T-helper 1 cell treated with Interleukin-12 subunit alpha and Interleukin-12 subunit beta and Interleukin-4 antibody, amounts not matched to agents 30 μg/mL and 1 μg/mL, for 36 hours (primary cell): ENCODE data around the gene SORCS3.

Experiments used
- H3K27ac Mint-ChIP-seq: one replicate; pipeline ENCODE4 v1.8.0; 2021; ENCODE audit warnings: mild to moderate bottlenecking, mixed read lengths
- H3K27me3 Mint-ChIP-seq: one replicate; pipeline ENCODE4 v1.8.0; 2021; ENCODE audit warnings: low read depth, mixed read lengths
- H3K36me3 Mint-ChIP-seq: one replicate; pipeline ENCODE4 v1.8.0; 2021; ENCODE audit warnings: low read depth, mixed read lengths
- H3K4me1 Mint-ChIP-seq: one replicate; pipeline ENCODE4 v1.8.0; 2021; ENCODE audit warnings: low read depth, mixed read lengths
- H3K4me3 Mint-ChIP-seq: one replicate; pipeline ENCODE4 v1.8.0; 2021; ENCODE audit warnings: mild to moderate bottlenecking, moderate library complexity, mixed read lengths
- H3K9me3 Mint-ChIP-seq: one replicate; pipeline ENCODE4 v1.8.0; 2021; ENCODE audit warnings: mixed read lengths

SORCS3 gene

DNA sequence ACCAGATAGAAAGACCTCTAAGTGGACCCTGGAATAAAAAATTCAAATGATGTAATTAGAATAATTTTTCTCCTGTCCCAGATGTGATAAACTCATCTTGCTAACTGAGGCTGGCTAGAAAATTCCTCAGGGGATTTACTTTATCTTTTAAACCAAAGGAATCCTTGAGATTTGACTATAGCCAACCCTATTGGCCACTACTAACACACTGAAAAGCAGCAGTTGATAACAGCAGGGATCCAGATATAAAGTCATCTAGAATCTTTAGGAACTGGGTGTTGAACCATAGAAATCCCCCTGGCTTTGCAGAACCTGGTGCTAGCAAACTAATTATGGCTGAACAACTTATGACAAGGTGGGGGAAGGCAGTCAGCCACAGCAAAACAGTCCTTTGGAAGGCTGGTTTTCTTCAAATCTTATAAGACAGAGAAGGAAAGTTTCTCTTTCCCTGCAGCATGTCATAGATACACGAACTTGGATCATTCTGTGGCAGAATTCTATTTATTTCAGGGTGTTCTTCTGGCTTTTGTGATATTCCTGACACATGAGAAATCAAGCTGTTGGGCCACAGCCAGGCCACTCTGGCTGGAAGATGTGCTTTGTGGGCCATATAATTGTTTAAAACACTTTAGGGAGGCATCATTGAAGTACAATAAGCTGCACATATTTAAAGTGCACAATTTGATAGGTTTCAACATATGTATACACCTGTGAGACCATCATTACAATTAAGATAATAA, 643.6 kb downstream of the SORCS3 start:
- H3K27ac Mint-ChIP-seq = no peak overlapping the region
- H3K4me3 Mint-ChIP-seq = no peak overlapping the region
- no peaks in the 10 kb centered on the region for H3K9me3 Mint-ChIP-seq
- H3K36me3 Mint-ChIP-seq = no peaks in the 10 kb centered on the region
- no peaks in the 10 kb centered on the region for H3K27me3 Mint-ChIP-seq
- H3K4me1 Mint-ChIP-seq = no peaks in the 10 kb centered on the region

GRCh38 chr10:105288026-105288425, 646.9 kb downstream of the SORCS3 start:
- Mint-ChIP-seq H3K4me3 (no peak overlapping the region), H3K36me3 (no peaks in the 10 kb centered on the region), H3K27ac (no peak overlapping the region), H3K9me3 (no peaks in the 10 kb centered on the region), H3K27me3 (no peaks in the 10 kb centered on the region), H3K4me1 (no peaks in the 10 kb centered on the region)

- H3K4me3 Mint-ChIP-seq = no peak overlapping the region
- H3K4me1 Mint-ChIP-seq = no peaks in the 10 kb centered on the region
- no peaks in the 10 kb centered on the region for H3K36me3 Mint-ChIP-seq
- H3K27me3 Mint-ChIP-seq = no peaks in the 10 kb centered on the region
- no peaks in the 10 kb centered on the region for H3K9me3 Mint-ChIP-seq
- H3K27ac Mint-ChIP-seq = no peak overlapping the region
Measured at GRCh38 chr10:105288613-105289012, 647.5 kb downstream of the SORCS3 start.

GRCh38 chr10:105291571-105291970, 650.5 kb downstream of the SORCS3 start:
- H3K36me3 Mint-ChIP-seq = no peaks in the 10 kb centered on the region
- no peak overlapping the region for H3K4me3 Mint-ChIP-seq
- no peak overlapping the region for H3K27ac Mint-ChIP-seq
- H3K9me3 Mint-ChIP-seq = no peaks in the 10 kb centered on the region
- no peaks in the 10 kb centered on the region for H3K27me3 Mint-ChIP-seq
- H3K4me1 Mint-ChIP-seq = no peaks in the 10 kb centered on the region

GRCh38 chr10:105292236-105292635, 651.1 kb downstream of the SORCS3 start:
- H3K27ac Mint-ChIP-seq = no peak overlapping the region
- H3K4me1 Mint-ChIP-seq = no peaks in the 10 kb centered on the region
- peaks cover 6% of the 10 kb centered on the region for H3K9me3 Mint-ChIP-seq
- H3K4me3 Mint-ChIP-seq = no peak overlapping the region
- H3K36me3 Mint-ChIP-seq = no peaks in the 10 kb centered on the region
- no peaks in the 10 kb centered on the region for H3K27me3 Mint-ChIP-seq
